Stimulated activated CD8-positive, alpha-beta memory T cell treated with anti-CD3 and anti-CD28 coated beads, Interleukin-12 subunit alpha, Interleukin-12 subunit beta, amount 100 ng/mL, for 4 hours (primary cell): ENCODE results near the gene CISD3.
A peak's percentile ranks its signal among the peaks of the same experiment; 100 is the strongest.
"Not testable (repeated sequence)": the region's sequence is repeated elsewhere in the genome, so short reads cannot be mapped to it uniquely, and the experiment has no call there.

ENCODE experiments used
- DNase-seq: peaks from one replicate; pipeline ENCODE4 v3.0.0-alpha.2; 2020; ENCODE audit warnings: low read depth

CISD3 gene

GRCh38 chr17:38707678-38708351 lies 22.3 kb upstream of the CISD3 start:
- no peak for DNase-seq

- DNase-seq: no peak
These were observed 20.9 kb upstream of the CISD3 start for GRCh38 chr17:38709104-38709820.

GRCh38 chr17:38709864-38710603 lies 20.1 kb upstream of the CISD3 start:
- DNase-seq: no peak

GRCh38 chr17:38710604-38710962 lies 19.6 kb upstream of the CISD3 start:
- no peak for DNase-seq

- no peak for DNase-seq
These were observed 19.2 kb upstream of the CISD3 start for GRCh38 chr17:38710985-38711384.

- DNase-seq: no peak
These were observed 18.2 kb upstream of the CISD3 start for GRCh38 chr17:38711792-38712571.

GRCh38 chr17:38712593-38712992 lies 17.5 kb upstream of the CISD3 start:
- DNase-seq: no peak

- no peak for DNase-seq
These were observed 16.6 kb upstream of the CISD3 start for GRCh38 chr17:38713456-38714075.

GRCh38 chr17:38715216-38715943 lies 14.8 kb upstream of the CISD3 start:
- DNase-seq: no peak

GRCh38 chr17:38716368-38717005 lies 13.7 kb upstream of the CISD3 start:
- DNase-seq: no peak

GRCh38 chr17:38717139-38717745 lies 12.9 kb upstream of the CISD3 start:
- no peak for DNase-seq

GRCh38 chr17:38719289-38719942 lies 10.7 kb upstream of the CISD3 start:
- DNase-seq: no peak

GRCh38 chr17:38719943-38720641 lies 10.0 kb upstream of the CISD3 start:
- no peak for DNase-seq

- DNase-seq: no peak
These were observed 9.2 kb upstream of the CISD3 start for GRCh38 chr17:38720941-38721340.

GRCh38 chr17:38721802-38722201 lies 8.3 kb upstream of the CISD3 start:
- no peak for DNase-seq

- no peak for DNase-seq
These were observed 5.7 kb upstream of the CISD3 start for GRCh38 chr17:38724337-38724988.

- DNase-seq: no peak
These were observed 5.1 kb upstream of the CISD3 start for GRCh38 chr17:38725066-38725465.

- not testable (repeated sequence) for DNase-seq
These were observed 4.0 kb upstream of the CISD3 start for GRCh38 chr17:38726145-38726544.

- DNase-seq: peak; percentile 61
These were observed 2.4 kb upstream of the CISD3 start for GRCh38 chr17:38727736-38728135.
